ENCODE results near the gene SLC44A2.
A peak's percentile ranks its signal among the peaks of the same experiment; 100 is the strongest.

The SLC44A2 gene

GRCh38 chr19:10625003-10625761 is at the start of gene SLC44A2:
SLC44A2 (plus strand) TSS chr19:10625553; CDS start chr19:10625634, 81 bp downstream.
- no peak for DNase-seq (ENCODE audit: low spot score)

DNA sequence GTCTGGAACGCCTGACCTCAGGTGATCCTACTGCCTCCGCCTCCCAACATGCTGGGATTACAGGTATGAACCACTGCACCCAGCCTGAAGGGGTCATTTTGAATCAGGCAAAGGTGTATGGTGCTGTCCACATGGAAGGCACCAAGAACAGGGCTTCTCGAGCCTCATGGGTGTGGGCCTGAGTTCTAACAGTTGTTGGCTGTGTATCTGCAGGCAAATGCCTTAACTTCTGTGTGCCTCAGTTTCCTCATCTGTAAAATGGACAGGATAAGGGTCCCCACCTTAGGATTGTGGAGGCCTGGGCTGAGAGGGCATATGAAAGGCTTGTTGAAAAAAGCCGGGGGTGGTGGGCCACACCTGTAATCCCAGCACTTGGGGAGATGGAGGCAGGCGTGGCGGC is 47.4 kb upstream of the SLC44A2 start:
- DNase-seq (ENCODE audit: low spot score), result no peak

GRCh38 chr19:10580979-10581631 is 44.2 kb upstream of the SLC44A2 start:
- DNase-seq (ENCODE audit: low spot score), result peak; percentile 80

- DNase-seq (ENCODE audit: low spot score), result no peak
Observed at GRCh38 chr19:10582091-10582490, 43.3 kb upstream of the SLC44A2 start.

- DNase-seq (ENCODE audit: low spot score), result no peak
Observed at GRCh38 chr19:10583036-10583776, 42.1 kb upstream of the SLC44A2 start.

- DNase-seq (ENCODE audit: low spot score), result no peak
Observed at GRCh38 chr19:10586396-10586795, 39.0 kb upstream of the SLC44A2 start.

DNA sequence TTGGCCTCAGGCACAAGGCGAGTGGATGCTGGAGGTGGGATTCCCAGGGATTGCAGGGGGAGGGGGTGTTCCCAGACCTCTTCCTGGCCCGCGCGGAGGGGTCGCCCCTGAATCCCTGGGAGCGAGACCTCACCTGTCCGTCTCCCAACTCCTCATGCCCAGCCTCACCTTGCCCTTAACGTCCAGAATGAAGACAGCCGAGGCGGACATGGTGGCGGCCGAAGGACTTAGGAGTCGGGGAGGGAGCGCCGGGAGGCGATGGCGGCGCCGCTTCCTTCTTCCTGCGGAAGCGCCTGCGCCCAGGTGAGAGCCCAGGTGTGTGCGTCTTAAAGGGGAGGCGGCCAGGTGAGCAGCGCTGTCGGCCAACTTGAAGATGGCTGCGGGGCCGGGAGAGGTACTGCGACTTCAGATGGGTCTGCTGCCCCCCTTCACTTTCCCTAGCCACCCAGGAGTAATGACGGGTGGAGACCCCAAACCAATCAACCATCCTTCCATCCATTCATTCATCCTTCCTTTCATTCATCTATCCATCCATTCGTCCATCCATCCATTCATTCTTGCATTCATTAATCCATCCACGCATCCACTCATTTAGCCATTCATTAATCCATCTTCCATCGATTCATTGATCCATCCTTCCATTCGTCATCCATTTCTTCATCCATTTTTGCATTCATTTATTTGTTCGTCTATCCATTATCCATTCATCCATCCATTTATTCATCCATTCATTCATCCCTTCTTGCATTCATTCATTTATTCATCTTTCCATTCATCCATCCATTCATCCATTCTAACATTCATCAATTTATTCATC is 38.1 kb upstream of the SLC44A2 start, which contains the start of gene AP1M2:
AP1M2 (minus strand) TSS at position 291 of the 817 bp plus-strand sequence; CDS start at position 210, 81 bp downstream.
- no peak for DNase-seq (ENCODE audit: low spot score)

- DNase-seq (ENCODE audit: low spot score), result no peak
Observed at GRCh38 chr19:10587839-10588150, 37.6 kb upstream of the SLC44A2 start.

DNA sequence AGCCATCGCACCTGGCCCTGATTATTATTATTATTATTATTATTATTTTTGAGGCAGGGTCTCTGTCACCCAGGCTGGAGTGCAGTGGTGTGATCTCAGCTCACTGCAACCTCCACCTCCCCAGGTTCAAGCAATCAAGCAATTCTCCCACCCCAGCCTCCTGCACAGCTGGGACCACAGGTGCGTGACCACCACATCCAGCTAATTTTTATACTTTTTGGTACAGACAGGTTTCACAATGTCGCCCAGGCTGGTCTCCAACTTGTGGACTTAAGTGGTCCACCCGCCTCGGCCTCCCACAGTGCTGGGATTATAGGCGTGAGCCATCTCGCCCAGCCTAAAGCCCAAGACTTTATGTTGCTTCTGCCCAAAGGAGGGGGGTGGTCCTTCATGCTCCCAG is 32.2 kb upstream of the SLC44A2 start:
- no peak for DNase-seq (ENCODE audit: low spot score)

DNA sequence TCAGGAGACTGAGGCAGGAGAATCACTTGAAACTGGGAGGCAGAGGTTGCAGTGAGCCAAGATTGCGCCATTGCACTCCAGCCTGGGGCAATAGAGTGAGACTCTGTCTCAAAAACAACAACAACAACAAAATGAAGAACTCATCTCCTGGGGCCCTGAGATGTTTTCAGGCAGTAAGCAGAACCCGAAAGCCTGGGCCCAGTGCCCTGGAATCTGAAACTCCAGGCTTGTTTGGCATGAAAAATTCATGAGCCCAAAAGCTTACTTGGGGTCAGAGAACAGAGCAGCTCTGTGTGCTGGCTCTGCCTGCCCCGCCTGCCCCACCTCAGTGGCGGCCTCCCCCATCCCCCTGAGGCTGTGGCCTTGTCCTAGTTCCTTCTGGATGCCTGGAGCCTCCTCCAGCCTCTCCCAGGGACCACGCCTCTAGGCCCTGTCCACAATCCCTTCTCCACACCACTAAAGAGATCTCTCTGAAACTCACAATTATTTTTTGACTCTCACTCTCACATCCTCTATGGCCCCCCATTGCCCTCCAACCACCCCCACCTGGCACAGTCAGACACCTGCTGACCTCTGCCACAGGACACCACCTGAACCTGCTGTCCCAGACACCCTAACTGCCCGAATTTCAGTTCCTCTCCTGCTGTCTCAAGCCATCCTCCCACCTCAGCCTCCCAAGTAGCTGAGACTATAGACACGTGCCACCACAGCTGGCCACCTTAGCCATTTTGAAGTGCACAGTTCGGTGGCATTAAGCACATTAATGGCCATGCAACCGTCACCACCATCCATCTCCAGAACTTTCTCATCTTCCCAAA is 31.3 kb upstream of the SLC44A2 start:
- peak; percentile 54 for DNase-seq (ENCODE audit: low spot score)

DNA sequence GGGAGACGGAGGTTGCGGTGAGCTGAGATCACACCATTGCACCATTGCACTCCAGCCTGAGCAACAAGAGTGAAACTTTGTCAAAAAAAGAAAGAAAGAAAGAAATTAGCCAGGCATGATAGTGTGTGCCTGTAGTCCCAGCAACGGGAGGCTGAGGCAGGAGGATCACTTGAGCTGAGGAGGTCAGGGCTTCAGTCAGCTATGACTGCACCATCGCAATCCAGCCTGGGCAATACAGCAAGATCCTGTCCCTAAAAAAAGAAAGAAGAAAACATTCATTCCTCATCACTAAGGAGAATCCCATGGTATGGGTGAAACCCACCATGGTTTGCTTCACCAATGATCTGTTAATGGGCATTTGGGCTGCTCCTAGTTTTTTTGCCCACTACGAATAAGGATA is 25.2 kb upstream of the SLC44A2 start:
- no peak for DNase-seq (ENCODE audit: low spot score)

DNA sequence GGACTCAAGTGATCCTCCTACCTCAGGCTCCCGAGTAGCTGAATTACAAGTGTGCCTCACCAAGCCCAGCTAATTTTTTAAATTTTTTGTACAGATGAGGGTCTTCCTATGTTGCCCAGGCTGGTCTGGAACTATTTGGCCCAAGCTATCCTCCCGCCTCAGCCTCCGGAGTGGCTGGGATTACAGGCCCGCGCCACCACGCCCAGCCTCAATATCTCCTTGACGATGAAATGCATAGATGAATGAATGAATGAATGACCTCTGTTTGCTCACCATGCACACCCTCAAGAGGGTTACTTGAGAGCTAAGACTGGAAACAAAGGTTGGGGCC is 23.4 kb upstream of the SLC44A2 start:
- DNase-seq (ENCODE audit: low spot score), result no peak

GRCh38 chr19:10602330-10603083 is 22.8 kb upstream of the SLC44A2 start:
- DNase-seq (ENCODE audit: low spot score), result peak; percentile 97

DNA sequence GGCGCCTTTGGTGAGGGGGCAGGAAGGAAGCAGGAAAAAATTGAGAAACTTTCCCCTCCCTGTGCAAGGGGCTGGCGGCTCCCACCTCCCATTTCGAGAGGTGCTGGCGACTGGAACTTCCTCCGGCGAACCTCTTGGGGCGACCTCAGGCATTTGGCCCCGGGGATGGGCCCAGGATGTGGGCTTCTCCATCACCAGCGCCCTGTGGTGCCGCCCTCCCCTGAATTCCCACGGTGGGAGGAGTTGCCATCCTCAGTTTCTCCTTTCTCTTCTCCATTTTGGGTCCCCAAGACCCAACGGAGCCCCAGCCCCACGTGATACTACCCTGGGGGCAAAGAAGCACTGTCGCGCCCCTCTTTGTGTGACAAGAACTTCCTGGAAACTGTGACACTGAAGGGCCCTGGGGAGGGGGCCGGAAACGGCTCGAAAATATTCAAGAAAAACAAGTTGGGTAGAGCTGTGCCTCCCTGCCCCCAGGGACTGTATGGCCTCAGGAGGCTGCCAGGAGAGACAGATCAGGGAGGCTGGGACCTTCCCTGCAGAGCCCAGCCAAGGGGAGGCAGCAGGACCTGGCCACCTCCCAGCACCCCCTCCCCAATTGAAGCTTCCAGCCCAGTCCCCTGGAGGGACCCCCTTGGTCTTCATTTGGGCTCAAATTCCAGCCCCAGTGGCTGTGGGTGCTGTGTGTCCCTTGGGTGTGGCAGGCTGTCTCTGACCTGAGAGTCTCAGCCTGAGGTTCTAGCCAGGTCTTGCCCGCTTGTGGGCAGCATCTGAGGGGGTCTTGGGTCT is 22.1 kb upstream of the SLC44A2 start:
- DNase-seq (ENCODE audit: low spot score), result peak; percentile 90

DNA sequence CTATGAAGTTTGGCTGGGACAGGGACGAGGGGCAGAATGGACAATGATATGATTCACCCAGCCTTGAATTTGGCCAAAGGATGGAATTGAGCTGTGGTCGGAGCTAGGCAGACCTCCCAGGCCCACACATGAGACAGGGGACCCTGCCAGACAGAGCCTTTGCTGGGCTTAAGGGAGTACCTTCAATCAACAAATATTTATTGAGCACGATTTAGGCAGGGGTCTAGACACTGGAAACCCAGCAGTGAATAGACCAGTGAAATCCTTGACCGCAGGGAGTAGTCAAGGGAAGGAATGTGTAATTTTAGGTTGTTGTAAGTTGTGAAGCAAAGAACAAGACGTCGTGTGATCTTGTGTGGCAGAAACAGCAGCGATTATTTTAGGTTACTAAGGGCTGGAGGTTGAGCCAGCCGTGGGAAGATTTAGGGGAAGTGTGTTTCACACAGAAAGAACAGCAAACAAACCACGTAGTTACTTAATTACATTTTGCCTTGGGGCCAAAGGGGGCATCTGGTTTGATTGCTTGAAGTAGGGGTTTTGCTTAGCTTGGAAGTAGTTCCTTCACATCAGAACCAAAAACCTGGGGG is 21.4 kb upstream of the SLC44A2 start:
- DNase-seq (ENCODE audit: low spot score), result peak; percentile 75

- DNase-seq (ENCODE audit: low spot score), result peak; percentile 79
Observed at GRCh38 chr19:10604460-10604980, 20.8 kb upstream of the SLC44A2 start.

GRCh38 chr19:10611907-10612306 is 13.4 kb upstream of the SLC44A2 start:
- no peak for DNase-seq (ENCODE audit: low spot score)

- no peak for DNase-seq (ENCODE audit: low spot score)
Observed at GRCh38 chr19:10612499-10613119, 12.7 kb upstream of the SLC44A2 start.
